GM18517 (cell line): ENCODE data around the gene AP3B1.
"Not testable (repeated sequence)": the region's sequence is repeated elsewhere in the genome, so short reads cannot be mapped to it uniquely, and the experiment has no call there.

ENCODE experiments used
- ATAC-seq: cut with Tn5 transposase; IDR thresholded peaks from one replicate; pipeline ENCODE4 v1.9.1; 2021; ENCODE audit warnings: mild to moderate bottlenecking, moderate library complexity; ENCODE audit not compliant: unreplicated experiment

Gene AP3B1

DNA sequence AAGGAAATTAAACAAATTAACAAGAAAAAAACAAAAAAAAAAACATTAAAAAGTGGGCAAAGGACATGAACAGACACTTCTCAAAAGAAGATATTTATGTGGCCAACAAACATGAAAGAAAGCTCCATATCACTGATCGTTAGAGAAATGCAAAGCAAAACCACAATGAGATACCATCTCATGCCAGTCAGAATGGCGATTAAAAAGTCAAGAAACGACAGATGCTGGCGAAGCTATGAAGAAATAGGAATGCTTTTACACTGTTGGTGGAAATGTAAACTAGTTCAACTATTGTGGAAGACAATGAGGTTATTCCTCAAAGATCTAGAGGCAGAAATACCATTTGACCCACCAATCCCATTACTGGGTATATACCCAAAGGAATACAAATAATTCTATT is 223.8 kb downstream of the AP3B1 start:
- ATAC-seq = not testable (repeated sequence)

DNA sequence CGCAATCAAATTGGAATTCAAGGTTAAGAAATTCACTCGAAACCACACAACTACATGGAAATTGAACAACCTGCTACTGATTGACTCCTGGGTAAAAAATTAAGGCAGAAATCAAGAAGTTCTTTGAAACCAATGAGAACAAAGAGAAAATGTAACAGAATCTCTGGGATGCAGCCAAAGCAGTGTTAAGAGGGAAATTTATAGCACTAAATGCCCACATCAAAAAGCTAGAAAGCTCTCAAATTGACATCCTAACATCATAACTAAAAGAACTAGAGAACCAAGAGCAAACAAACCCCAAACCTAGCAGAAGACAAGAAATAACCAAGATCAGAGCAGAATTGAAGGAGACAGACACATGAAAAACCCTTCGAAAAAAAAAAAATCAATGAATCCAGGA is 226.9 kb downstream of the AP3B1 start:
- not testable (repeated sequence) for ATAC-seq

DNA sequence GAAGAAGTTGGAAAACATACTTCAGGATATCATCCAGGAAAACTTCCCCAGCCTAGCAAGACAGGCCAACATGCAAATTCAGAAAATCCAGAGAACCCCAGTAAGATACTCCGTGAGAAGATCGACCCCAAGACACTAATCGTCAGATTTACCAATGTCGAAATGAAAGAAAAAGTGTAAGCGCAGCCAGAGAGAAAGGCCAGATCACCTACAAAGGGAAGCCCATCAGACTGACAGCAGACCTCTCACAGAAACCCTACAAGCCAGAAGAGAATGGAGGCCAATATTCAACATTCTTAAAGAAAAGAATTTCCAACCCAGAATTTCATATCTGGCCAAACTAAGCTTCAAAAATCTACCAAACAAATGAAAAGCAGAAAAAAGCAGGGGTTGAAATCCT is 227.8 kb downstream of the AP3B1 start:
- ATAC-seq = not testable (repeated sequence)

DNA sequence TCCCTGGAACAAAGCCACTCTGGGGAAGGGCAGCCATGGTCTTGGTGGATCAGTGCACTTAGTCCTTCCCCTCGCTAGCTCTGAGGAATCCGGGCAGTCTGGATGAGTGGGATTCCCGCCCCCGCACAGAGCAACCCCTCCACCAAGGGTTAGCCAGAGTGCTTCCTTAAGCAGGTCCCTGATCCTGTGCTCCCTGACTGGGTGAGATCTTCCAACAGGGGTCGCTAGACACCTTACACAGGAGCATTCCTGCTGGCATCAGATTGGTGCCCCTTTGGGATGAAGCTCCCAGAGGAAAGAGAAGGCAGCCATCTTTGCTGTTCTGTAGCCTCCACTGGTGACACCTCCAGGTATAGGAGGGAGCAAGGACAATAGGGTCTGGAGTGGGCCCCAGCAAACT is 228.8 kb downstream of the AP3B1 start:
- no peak for ATAC-seq

DNA sequence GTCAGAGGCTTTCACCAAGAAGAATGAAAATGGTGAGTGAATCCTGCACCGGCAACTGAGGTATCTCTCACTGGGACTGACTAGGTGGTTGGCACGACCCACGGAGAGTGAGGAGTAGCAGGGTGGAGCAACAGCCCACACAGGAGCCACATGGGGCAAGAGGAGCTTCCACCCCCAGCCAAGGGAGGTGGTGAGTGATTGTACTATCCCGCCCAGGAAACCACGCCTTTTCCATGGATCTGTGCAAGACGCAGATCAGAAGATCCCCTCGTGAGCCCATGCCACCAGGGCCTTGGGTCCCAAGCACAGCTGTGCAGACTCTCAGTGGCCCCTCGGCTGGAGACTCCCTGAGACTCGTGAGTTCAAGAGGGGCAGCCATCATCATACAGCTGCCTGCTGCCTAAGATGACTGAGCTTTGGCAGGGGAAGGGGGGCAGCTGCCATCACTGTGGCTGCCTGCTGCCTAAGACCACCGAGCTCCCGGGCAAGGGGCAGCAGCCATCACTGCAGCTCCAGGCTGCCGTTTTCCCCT is 229.5 kb downstream of the AP3B1 start:
- ATAC-seq = no peak

DNA sequence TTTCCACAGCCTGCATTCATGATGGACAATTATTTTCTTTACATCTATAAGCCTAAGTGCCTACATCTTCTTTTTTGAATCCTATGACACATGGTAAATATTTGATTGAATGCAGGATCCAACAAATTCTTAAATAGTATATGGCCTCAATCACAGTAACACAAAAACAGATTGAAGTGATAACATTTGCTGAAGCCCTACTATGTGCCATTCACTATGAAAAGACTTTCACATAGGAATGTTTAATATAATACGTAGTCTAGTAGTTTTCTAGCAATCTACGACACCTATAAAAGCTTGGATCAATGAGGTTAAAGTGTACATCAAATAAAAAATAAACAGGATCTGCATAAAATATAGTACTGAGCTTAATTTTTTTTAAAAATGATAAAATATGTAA is 231.0 kb downstream of the AP3B1 start:
- no peak for ATAC-seq

DNA sequence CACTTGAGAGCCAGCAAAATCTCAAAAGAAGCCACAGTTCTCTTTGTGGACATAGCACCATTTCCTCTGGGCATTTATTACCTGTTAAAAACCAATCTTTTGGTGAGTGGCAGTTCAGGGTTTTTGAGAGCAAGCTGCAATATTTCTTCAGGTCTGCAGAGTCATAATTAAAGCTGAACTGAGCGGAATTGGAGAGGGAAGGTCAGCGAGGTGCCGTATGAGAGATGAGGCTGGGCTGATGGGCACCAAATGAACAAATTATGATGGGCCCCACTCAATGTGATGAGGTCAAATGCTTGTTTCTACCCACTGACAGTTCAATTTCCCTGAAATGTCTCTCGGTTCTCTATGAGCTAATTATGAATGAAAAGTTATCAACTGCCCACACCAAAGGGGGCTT is 231.9 kb downstream of the AP3B1 start:
- no peak for ATAC-seq

DNA sequence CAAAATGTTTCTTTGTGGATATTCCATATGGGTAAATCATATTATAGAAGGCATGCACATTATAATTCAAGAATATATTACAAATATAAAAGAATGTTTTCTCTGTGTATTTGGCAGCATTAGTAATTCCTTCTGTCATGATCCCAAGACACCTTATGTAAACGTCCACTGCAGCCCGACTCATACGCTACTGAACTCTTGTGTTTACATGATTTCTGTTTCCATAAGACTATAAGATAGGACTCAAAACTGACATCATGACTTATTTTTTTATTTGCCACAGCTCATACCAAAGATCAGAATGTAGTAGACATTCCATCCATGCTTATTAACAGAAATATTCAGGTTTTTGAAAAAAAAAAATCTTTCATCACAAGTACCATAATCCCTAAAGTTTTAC is 234.1 kb downstream of the AP3B1 start:
- no peak for ATAC-seq

DNA sequence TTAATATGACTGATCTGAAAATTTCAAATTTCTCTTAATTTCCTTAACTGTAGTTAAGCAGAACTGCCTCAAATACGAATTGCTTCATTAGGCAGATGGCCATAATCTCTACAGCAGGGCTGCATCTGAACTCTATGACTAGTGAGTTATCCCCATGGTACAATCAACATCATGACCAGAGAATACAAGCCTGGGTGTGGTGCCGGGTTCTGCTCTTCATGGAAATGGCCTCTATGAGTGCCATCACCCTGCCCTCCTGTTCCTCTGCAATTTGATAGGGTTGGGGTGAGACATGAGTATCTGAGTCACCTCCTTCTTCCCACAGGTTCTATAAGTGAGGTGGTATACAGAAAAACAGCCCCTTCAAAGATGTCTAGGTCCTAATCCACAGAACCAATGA is 235.9 kb downstream of the AP3B1 start:
- no peak for ATAC-seq

DNA sequence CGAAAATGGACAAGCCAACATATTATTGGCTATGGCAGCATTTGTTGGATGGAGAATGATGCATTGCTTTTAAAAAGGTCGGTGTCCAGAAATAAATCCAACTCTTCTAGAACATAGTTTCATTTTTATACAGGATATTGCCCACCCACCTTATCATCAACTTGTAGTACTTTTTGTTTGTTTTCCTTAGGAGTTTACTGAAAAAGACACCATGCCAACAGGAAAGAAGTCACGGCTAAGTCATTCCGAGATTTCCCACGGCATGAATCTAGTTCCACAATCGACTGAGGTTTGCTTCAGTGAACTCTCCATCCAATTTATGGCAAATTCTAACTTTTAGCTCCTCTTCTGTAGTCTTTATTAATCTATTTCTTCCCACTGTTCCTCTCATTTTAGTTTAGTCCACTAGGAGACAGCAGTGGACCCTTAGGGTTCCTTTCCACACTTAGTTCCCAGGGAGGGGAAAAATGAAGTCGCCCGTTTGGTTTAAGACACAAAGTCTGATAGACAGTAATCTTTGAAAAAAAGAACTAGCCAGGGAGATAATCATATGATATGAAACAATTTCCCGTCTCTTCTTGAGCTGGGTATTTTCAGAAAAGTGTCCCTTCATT is 237.5 kb downstream of the AP3B1 start:
- no peak for ATAC-seq

DNA sequence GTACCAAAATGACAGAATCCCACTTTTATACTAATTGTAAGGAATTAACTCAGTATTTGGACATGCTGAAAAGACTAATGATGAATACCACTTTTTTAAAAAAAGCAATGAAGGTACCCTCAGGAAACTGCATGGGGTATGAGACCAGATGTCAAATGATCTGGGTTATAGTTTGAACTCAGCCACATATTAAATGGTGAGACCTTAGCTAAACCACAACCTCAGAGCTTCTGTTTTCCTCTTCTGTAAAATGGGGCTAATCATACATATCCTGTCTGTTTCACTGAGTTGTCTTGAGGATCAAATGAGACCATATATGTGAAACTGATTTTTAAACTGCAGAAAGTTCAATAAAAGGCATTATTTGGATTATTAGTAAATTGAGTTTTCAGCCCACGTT is 238.4 kb downstream of the AP3B1 start:
- ATAC-seq = no peak

DNA sequence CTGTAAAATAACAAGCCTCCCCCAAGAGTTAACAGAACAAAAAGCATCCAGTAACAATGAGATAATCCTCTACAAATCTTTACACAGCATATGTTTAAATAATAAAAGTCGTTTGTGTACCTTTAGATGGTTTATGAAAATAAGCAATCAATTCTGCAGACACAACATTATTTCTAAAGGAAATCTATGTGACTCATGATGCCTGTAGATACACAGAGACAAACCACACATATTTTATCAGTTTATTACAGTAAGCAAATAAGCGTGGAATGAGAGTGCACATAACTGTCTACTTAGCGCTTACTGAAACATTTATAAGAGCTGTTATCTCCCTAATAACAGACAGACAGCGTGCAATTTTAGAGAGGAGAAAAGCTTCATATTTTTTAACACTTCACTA is 243.6 kb downstream of the AP3B1 start:
- ATAC-seq = no peak

DNA sequence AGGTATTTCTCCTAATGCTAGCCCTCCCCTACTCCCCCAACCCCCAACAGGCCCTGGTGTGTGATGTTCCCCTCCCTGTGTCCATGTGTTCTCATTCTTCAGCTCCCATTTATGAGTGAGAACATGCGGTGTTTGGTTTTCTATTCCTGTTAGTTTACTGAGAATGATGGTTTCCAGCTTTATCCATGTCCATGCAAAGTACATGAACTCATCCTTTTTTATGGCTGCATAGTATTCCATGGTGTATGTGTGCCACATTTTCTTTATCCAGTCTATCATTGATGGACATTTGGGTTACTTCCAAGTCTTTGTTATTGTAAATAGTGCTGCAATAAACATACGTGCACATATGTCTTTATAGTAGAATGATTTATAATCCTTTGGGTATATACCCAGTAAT is 247.7 kb downstream of the AP3B1 start:
- ATAC-seq = not testable (repeated sequence)

DNA sequence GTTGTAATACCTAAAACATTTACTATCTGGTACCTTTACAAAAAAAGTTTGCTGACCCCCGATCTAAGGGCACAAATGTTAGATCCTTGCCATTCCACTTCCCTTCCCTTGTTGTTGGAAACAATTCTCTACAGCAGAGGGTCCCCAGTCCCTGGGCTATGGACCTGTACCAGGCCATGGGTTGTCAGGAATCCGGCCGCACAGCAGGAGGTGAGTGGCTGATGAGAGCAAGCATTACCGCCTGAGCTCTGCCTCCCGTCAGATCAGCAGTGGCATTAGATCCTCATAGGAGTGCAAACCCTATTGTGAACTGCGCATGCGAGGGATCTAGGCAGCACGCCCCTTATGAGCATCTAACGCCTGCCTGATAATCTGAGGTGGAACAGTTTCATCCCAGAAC is 248.5 kb downstream of the AP3B1 start:
- no peak for ATAC-seq

DNA sequence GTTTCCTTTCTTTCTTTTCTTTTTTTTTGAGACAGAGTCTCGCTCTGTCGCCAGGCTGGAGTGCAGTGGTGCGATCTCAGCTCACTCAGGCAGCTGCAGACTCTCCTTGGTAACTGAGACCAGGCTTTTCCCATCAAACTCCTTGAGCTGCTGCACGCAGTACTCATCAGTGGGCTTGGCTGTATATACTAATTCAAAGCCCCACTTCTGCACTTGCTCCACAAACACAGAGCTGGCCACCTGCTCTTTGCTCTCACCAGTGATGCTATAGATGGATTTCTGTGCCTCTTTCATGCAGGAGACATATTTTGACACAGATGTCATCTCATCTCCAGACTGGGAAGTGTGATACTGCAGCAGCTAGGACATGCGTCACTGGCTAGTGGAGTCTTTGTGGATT is 252.7 kb downstream of the AP3B1 start:
- ATAC-seq = no peak

DNA sequence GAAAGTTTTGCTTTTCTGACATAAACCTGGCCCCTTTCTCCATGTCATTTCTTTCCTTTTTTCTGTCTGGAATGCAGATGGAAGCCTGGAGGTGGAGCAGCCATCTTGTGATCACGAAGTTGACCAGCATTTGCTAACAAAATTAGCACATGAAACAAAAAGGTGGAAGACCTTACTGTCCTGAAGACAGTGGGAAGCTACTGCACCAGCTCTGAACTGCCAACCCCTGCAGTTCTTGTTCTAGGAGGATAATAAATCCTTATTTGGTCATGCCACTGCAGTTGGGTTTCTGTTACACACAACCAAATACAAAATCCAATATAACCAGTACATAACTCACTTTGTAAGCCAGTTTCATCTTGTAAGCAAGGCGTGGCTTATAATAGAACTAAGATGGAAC is 269.0 kb downstream of the AP3B1 start:
- ATAC-seq = no peak

DNA sequence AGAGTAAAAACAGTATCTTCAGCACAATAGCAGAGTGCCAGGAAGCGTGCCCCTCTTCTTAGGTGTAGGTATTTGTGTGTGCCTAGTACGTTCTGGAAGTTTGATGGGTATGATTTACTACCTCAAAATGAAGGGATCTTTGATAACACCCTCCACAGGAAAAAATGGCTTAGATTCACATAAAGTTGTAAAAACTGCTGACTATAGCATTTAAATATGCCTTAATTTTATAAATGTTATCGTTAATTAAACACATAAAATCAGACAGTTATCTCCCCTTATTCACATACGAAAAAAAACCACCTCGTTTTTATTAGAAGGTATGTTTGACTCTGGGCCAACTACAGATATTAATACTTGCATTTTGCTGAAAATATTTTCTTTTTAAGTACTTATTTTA is 274.8 kb downstream of the AP3B1 start:
- no peak for ATAC-seq

DNA sequence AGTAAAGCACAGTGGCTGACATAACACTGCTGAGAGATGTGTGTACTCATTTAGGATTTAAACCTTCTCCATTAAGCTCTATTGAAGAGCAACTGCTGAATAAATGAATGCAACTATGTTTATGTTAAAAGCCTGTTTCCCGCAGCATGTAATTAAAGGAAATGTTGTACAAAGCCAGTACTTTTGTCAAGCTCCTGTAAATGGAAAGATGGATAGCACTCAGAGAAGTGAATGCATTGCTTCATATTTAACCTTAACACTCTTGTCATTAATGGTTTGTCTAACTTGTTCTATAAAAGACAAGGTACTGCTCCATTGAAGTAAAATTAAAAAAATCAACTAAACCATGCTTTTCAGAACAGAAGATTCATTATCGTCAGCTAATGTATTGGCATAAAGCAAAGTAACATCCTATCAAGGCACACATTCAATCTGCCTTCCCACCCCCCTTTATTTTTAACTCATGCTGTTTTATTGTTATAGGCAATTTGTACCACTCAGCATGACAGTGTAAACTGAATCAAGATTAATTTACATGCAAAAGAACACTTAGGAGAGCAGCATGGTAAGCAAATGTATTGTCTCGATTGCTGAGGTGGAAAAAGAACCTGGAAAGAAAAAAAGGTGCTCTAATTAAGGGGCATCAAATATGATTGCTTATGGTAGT is 277.5 kb downstream of the AP3B1 start:
- ATAC-seq = no peak

DNA sequence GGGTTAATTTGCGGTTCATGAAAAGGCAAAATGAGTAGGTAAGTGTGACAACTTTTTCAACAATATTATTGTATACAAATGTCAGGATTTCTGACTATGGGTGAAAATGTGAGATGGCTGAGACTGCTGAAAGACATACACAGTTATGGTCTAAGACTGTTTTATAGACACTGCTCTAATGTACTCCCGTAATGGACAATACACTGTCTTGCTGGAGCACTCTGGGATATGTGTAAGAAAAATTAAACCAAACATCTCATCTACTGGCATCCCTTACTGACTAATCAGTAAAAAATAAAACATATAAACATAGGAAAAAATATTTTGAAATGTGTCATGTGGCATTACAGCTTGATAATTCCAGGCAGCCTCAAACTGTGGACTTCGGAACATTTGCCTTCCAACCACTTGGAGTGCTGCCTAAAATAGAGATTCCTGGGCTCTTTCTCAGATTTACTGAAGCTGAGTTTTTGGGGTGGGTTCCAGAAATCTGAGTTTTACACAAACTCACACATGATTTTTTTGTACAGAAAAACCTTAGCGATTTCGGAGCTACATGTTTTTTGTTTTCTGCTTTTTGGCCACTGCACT is 284.5 kb downstream of the AP3B1 start:
- ATAC-seq = no peak

DNA sequence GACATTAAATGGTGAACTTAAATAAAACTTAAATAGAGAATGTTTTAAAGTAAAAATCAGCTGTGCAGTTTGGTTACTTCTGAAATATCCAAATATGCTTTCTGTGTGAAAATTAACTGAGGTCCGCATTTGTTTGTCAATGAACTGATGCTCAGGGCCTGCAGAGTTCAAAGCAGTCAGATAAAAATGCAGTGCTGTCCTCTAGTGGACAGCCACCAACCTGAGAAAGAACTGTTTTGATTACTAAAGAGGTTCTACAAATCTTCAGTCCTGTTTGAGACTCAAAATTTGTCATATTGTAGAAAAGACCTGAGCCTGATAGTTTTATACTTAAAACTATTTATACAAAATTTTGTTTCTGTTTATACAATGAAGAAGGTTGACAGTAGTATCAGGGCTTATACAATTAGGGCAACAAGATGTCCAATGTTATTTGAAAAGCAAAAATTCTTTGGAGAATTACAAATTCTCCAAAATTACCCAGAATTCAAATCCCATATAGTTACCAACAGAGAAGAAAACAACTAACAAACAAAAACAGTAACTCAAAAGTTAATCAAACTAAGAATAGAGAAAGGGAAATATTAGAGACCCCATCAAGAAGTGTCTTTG is 286.0 kb downstream of the AP3B1 start:
- ATAC-seq = no peak

DNA sequence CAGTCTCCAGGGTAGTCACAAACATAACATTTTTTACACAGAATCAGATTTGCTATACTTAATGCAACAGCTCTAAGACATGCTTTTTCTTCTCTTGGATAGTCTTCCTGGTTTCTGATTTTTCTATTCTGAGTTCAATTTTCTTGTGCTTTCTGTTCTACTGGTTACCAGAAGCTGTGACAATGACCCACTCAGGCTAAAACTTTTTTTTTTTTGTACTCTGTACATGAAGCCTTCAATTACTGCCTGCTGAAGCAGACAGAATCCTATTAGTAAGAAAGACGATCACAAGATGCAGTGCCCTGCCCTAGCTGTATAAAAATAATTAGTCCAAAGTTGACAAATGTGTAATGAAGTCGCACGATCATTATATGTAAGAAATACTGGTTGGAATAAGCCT is 287.3 kb downstream of the AP3B1 start:
- ATAC-seq = no peak

DNA sequence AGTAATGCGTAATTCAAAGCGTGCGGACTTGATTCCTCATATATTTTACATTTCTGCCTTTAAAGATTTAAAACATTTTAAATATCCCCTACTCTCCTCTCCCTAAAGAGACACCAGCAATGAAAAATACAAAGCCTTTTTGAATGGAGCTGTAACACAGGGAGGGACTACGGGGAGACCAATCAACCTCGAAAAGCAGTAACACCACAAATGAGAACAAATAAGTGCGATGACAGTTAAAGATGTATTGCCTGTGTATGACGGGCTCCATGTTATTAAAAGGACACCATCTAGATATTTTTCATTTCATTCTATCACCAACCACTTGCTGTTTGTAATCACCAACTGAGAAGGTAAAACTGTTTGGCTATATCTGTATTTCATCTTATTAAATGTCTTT is 288.0 kb downstream of the AP3B1 start:
- no peak for ATAC-seq
